Activated CD4-positive, alpha-beta T cell treated with anti-CD3 and anti-CD28 coated beads for 36 hours (primary cell): ENCODE measurements around the gene HPD. TPM values are rescaled to one million over a fixed set of nuclear protein-coding genes. Genes with fewer than 3 reads are reported as not detected.
A peak's percentile ranks its signal among the peaks of the same experiment; 100 is the strongest.

Experiments
- ATAC-seq: fragments of 200-7000 bp; cut with Tn5 transposase; one replicate; pipeline ENCODE4 v1.10.0; 2021; ENCODE audit warnings: mild to moderate bottlenecking, moderate library complexity
- CTCF ChIA-PET: fragments of 350-600 bp; sonication (Branson Sonifier 250); formaldehyde crosslinking; loops from one replicate; lab custom pipeline; 2021; ENCODE audit warnings: antibody characterized with exemption; lab: Charles Lee
- POLR2A ChIA-PET: fragments of 350-600 bp; sonication (Branson Sonifier 250); formaldehyde crosslinking; loops from one replicate; lab custom pipeline; 2021; ENCODE audit warnings: antibody characterized with exemption, inconsistent platforms; lab: Charles Lee
- DNase-seq: peaks from one replicate; pipeline ENCODE4 v3.0.0-alpha.2; 2020
- H3K27ac Mint-ChIP-seq: one replicate; pipeline ENCODE4 v1.8.0; 2021; ENCODE audit warnings: mixed read lengths
- H3K27me3 Mint-ChIP-seq: one replicate; pipeline ENCODE4 v1.8.0; 2021; ENCODE audit warnings: mixed read lengths
- H3K36me3 Mint-ChIP-seq: one replicate; pipeline ENCODE4 v1.8.0; 2021; ENCODE audit warnings: low read depth, mixed read lengths
- H3K4me1 Mint-ChIP-seq: one replicate; pipeline ENCODE4 v1.8.0; 2021; ENCODE audit warnings: mixed read lengths
- H3K4me3 Mint-ChIP-seq: one replicate; pipeline ENCODE4 v1.8.0; 2021; ENCODE audit warnings: mild to moderate bottlenecking, moderate library complexity, mixed read lengths
- H3K9me3 Mint-ChIP-seq: one replicate; pipeline ENCODE4 v1.8.0; 2021; ENCODE audit warnings: low read depth, mixed read lengths
- intact Hi-C, 2 experiments: fragments of 100-400 bp; cut with DNase I in 1 of 2; cut with micrococcal nuclease in 1 of 2; formaldehyde crosslinking; loops; one replicate each; pipeline versions ENCODE4 v1.14.2 to v1.15.1; 2022 to 2024; cut with DNase I, micrococcal nuclease
- total RNA-seq, 2 experiments: library from RNA; stranded (reverse); gene quantifications; one replicate each; pipeline ENCODE4 v1.2.3, GENCODE V29; 2021

HPD gene
- total RNA-seq, 2 experiments from 2014 or later = not detected

DNA sequence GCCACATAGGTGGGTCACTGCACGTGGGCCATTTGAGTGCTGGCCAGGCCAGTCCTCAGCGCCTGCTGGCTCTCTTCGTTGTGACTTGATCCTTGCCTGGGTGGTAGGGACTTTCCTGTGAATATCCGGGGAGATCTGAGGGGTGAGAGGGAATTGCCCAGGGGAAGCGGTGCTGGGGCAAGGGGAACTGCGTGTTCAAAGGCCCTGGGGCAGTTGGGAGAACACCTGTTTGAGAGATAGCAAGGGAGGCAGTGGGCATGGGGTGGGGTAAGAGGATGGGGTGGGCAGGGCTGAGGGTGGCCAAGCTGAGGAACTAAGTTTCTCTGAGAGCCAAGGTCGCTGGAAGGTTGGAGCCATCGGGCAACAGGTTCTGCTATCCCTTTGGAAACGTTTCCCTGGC lies 29.8 kb downstream of the HPD start:
- DNase-seq = no peak
- CTCF ChIA-PET = interaction anchor here (0.7 kb wide), 1 partner anchor 35 kb away, joined by 3 read pairs; no protein-coding TSS in a partner anchor
- POLR2A ChIA-PET = no interaction called here

GRCh38 chr12:121828306-121828705 lies 30.4 kb downstream of the HPD start:
- POLR2A ChIA-PET = no interaction called here
- H3K9me3 Mint-ChIP-seq = no peaks in the 10 kb centered on the region
- no peak overlapping the region for H3K27ac Mint-ChIP-seq
- CTCF ChIA-PET = interaction anchor here (0.6 to 0.8 kb wide), 3 partner anchors 34 to 249 kb away, joined by 3 to 4 read pairs (median 3); partner anchors contain the start of gene PSMD9
- peaks cover 34% of the 10 kb centered on the region for H3K36me3 Mint-ChIP-seq
- intact Hi-C loops = no loop called here
- no peak overlapping the region for H3K4me3 Mint-ChIP-seq
- DNase-seq = no peak
- no peak for ATAC-seq
- H3K27me3 Mint-ChIP-seq = no peaks in the 10 kb centered on the region
- peaks cover 2% of the 10 kb centered on the region for H3K4me1 Mint-ChIP-seq

More for the DNA sequence above, 29.8 kb downstream of the HPD start:
- peaks cover 2% of the 10 kb centered on the region for H3K4me1 Mint-ChIP-seq
- H3K27me3 Mint-ChIP-seq = no peaks in the 10 kb centered on the region
- intact Hi-C loops = no loop called here
- peak overlapping the region; percentile 32 for H3K27ac Mint-ChIP-seq
- no peaks in the 10 kb centered on the region for H3K9me3 Mint-ChIP-seq
- no peak for ATAC-seq
- peaks cover 32% of the 10 kb centered on the region for H3K36me3 Mint-ChIP-seq
- H3K4me3 Mint-ChIP-seq = no peak overlapping the region

DNA sequence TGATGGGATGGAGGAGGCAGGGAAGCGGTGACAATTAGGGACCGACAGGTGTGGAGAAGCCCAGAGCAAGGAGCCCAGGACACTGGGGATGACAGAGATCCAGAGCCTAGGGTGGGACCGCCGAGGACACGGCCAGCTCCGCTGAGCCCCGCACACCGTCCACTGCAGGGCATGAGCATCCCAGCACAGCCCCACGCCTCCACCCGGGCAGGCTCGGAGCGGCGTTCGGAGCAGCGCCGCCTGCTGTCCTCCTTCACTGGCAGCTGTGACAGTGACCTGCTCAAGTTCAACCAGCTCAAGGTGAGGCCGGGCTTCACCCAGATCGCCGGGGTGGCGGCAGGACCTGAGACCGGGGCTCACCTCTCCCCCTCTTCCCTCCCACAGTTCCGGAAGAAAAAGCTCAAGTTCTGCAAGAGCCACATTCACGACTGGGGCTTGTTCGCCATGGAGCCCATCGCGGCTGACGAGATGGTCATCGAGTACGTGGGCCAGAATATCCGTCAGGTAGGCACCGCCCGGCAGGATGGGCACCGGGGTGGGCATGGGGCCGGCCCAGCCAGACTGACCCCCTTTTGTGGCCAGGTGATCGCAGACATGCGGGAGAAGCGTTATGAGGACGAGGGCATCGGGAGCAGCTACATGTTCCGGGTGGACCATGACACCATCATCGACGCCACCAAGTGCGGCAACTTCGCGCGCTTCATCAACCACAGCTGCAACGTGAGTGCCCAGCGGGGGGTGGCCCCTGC lies 31.1 kb downstream of the HPD start:
- no peaks in the 10 kb centered on the region for H3K9me3 Mint-ChIP-seq
- peaks cover under 1% of the 10 kb centered on the region for H3K4me1 Mint-ChIP-seq
- peaks cover 34% of the 10 kb centered on the region for H3K36me3 Mint-ChIP-seq
- no peak overlapping the region for H3K4me3 Mint-ChIP-seq
- no peak for DNase-seq
- no peaks in the 10 kb centered on the region for H3K27me3 Mint-ChIP-seq
- no peak overlapping the region for H3K27ac Mint-ChIP-seq
- ChIA-PET CTCF (interaction anchor here (0.5 to 0.8 kb wide), 4 partner anchors 16 to 174 kb away, joined by 3 read pairs; partner anchors contain the start of gene PSMD9), POLR2A (interaction anchor here (0.6 kb wide), 1 partner anchor 145 kb away, joined by 3 read pairs; no protein-coding TSS in a partner anchor)
- intact Hi-C loops = no loop called here
- no peak for ATAC-seq

DNA sequence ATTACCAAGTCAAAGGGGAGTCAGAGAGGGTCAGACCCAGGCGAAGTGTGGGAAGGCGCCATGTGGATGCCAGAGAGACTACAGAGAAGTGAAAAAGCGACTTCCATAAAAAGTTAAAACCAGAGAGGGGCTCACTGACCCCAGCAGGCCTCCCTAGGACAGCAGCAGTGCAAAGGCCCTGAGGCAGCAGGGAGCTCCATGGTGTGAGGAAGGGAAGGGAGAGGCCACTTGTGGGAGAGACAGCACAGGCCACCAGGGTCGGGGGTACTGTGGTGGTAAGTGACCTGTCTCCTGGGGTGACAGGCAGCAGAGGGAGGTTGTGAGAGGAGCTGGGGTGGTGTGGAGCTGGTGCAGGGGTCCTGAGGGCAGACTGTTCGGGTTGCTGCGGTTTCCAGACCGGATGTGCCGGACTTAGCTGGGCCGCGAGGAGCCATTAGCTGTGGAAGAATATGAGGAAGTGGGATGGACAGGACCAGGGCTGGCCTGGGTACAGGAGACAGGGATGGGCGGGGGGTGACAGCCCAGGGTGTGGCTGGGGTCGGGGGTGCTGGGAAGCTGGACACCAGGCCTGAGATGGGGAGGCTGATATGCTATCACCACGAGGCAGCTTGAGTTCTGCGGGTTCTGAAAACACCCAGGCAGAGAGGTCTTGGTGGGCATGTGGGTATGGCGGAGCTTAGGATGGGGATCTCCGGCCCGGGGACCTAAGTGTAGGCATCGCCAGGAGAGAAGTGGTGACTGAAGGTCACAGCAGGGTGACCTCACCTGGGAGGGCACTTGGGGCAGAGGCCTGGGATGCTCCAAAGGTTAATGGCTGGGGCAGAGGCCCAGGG lies 32.1 kb downstream of the HPD start:
- CTCF ChIA-PET = interaction anchor here (0.6 to 0.8 kb wide), 3 partner anchors 15 to 165 kb away, joined by 3 read pairs; no protein-coding TSS in a partner anchor
- Mint-ChIP-seq H3K36me3 (peaks cover 34% of the 10 kb centered on the region), H3K27me3 (no peaks in the 10 kb centered on the region), H3K27ac (peak overlapping the region; percentile 53), H3K9me3 (no peaks in the 10 kb centered on the region), H3K4me1 (no peaks in the 10 kb centered on the region), H3K4me3 (no peak overlapping the region)
- POLR2A ChIA-PET = interaction anchor here (0.6 kb wide), 1 partner anchor 144 kb away, joined by 3 read pairs; no protein-coding TSS in a partner anchor
- intact Hi-C loops = no loop called here
- no peak for ATAC-seq
- no peak for DNase-seq

- intact Hi-C loops = no loop called here
- ATAC-seq = no peak
- no peaks in the 10 kb centered on the region for H3K4me1 Mint-ChIP-seq
- ChIA-PET CTCF (no interaction called here), POLR2A (no interaction called here)
- H3K36me3 Mint-ChIP-seq = peaks cover 37% of the 10 kb centered on the region
- no peak for DNase-seq
- no peak overlapping the region for H3K4me3 Mint-ChIP-seq
- H3K27me3 Mint-ChIP-seq = no peaks in the 10 kb centered on the region
- H3K27ac Mint-ChIP-seq = no peak overlapping the region
- no peaks in the 10 kb centered on the region for H3K9me3 Mint-ChIP-seq
These were observed 33.6 kb downstream of the HPD start for GRCh38 chr12:121825041-121825523.

- Mint-ChIP-seq H3K4me3 (no peak overlapping the region), H3K27me3 (no peaks in the 10 kb centered on the region), H3K27ac (no peak overlapping the region), H3K4me1 (no peaks in the 10 kb centered on the region), H3K36me3 (peaks cover 33% of the 10 kb centered on the region), H3K9me3 (no peaks in the 10 kb centered on the region)
- no peak for DNase-seq
- ATAC-seq = no peak
- intact Hi-C loops = no loop called here
- ChIA-PET CTCF (no interaction called here), POLR2A (no interaction called here)
These were observed 34.9 kb downstream of the HPD start for GRCh38 chr12:121823727-121824115.

DNA sequence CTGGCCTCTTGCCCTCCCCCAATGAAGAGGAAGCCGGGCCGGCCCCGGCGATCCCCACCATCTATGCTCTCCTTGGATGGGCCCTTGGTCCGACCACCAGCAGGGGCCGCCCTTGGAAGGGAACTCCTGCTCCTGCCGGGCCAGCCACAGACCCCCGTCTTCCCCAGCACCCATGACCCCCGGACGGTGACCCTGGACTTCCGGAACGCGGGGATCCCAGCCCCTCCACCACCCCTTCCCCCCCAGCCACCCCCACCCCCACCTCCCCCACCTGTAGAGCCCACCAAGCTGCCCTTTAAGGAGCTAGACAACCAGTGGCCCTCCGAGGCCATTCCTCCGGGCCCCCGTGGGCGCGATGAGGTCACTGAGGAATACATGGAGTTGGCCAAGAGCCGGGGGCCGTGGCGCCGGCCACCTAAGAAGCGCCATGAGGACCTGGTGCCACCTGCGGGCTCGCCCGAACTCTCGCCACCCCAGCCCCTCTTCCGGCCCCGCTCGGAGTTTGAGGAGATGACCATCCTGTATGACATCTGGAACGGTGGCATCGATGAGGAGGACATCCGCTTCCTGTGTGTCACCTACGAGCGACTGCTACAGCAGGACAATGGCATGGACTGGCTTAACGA lies 35.4 kb downstream of the HPD start:
- H3K27me3 Mint-ChIP-seq = no peaks in the 10 kb centered on the region
- peaks cover 28% of the 10 kb centered on the region for H3K36me3 Mint-ChIP-seq
- ChIA-PET POLR2A (no interaction called here), CTCF (interaction anchor here (1.1 kb wide), 1 partner anchor 29 kb away, joined by 3 read pairs; no protein-coding TSS in a partner anchor)
- ATAC-seq (no peak), DNase-seq (no peak)
- intact Hi-C loops = no loop called here
- no peaks in the 10 kb centered on the region for H3K9me3 Mint-ChIP-seq
- H3K4me3 Mint-ChIP-seq = no peak overlapping the region
- H3K27ac Mint-ChIP-seq = no peak overlapping the region
- H3K4me1 Mint-ChIP-seq = no peaks in the 10 kb centered on the region

DNA sequence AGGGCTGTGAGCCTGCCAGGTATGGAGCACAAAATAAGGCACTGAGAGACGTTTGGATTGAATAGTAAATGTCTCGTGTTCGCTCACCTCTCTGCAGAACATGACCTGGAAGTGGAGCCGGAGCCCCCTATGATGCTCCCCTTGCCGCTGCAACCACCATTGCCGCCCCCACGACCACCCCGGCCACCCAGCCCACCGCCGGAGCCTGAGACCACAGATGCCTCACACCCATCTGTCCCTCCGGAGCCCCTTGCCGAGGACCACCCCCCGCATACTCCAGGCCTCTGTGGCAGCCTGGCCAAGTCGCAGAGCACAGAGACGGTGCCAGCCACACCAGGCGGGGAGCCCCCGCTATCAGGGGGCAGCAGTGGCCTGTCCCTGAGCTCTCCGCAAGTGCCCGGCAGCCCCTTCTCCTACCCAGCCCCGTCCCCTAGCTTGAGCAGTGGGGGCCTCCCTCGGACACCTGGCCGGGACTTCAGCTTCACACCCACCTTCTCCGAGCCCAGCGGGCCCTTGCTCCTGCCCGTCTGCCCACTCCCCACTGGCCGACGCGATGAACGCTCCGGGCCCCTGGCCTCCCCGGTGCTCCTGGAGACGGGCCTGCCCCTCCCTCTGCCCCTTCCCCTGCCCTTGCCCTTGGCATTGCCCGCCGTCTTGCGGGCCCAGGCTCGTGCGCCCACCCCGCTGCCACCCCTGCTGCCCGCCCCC lies 36.1 kb downstream of the HPD start:
- ChIA-PET POLR2A (no interaction called here), CTCF (interaction anchor here (1.1 kb wide), 1 partner anchor 28 kb away, joined by 3 read pairs; no protein-coding TSS in a partner anchor)
- H3K4me3 Mint-ChIP-seq = no peak overlapping the region
- intact Hi-C loops = no loop called here
- no peaks in the 10 kb centered on the region for H3K27me3 Mint-ChIP-seq
- ATAC-seq = no peak
- DNase-seq = no peak
- peaks cover 32% of the 10 kb centered on the region for H3K36me3 Mint-ChIP-seq
- no peaks in the 10 kb centered on the region for H3K9me3 Mint-ChIP-seq
- H3K27ac Mint-ChIP-seq = no peak overlapping the region
- no peaks in the 10 kb centered on the region for H3K4me1 Mint-ChIP-seq

DNA sequence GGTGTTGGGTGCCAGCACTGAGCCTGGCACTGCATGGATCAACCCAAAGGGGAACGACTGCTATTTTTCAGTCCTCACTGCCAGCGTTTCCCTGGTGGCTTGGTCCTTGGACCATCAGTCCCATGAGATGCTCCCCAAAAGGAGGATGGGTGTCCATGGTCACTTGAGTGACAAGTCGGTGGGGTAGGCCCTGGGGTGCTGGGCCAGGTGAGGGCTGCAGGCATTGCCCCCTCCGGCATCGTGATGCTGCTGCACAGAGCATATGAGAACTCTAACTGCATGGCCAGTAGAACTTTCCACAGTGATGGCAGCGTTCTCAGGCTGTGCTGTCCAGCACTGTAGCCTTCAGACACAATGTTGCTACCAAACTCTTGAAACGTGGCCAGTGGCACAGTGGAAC lies 38.6 kb downstream of the HPD start:
- Mint-ChIP-seq H3K27me3 (no peaks in the 10 kb centered on the region), H3K4me1 (no peaks in the 10 kb centered on the region), H3K9me3 (no peaks in the 10 kb centered on the region), H3K4me3 (no peak overlapping the region), H3K36me3 (peaks cover 34% of the 10 kb centered on the region), H3K27ac (no peak overlapping the region)
- no peak for ATAC-seq
- intact Hi-C loops = no loop called here
- POLR2A ChIA-PET = no interaction called here
- DNase-seq = no peak
- CTCF ChIA-PET = interaction anchor here (0.7 kb wide), 1 partner anchor 9 kb away, joined by 3 read pairs; no protein-coding TSS in a partner anchor

GRCh38 chr12:121819212-121819949 lies 39.3 kb downstream of the HPD start:
- CTCF ChIA-PET = interaction anchor here (1.0 kb wide), 1 partner anchor 25 kb away, joined by 3 read pairs; no protein-coding TSS in a partner anchor

More at GRCh38 chr12:121819212-121819949, 39.3 kb downstream of the HPD start:
- no peaks in the 10 kb centered on the region for H3K9me3 Mint-ChIP-seq
- intact Hi-C loops = no loop called here
- no peaks in the 10 kb centered on the region for H3K4me1 Mint-ChIP-seq
- DNase-seq (no peak), ATAC-seq (no peak)
- H3K27ac Mint-ChIP-seq = no peak overlapping the region
- peaks cover 35% of the 10 kb centered on the region for H3K36me3 Mint-ChIP-seq
- no peaks in the 10 kb centered on the region for H3K27me3 Mint-ChIP-seq
- POLR2A ChIA-PET = no interaction called here
- no peak overlapping the region for H3K4me3 Mint-ChIP-seq
